Endothelial cell (in vitro differentiated cells): ENCODE data around the gene CDK3. TPM values are rescaled to one million over a fixed set of nuclear protein-coding genes. Genes with fewer than 3 reads are reported as not detected.

Source experiments
- DNase-seq: peaks from one replicate; pipeline ENCODE4 v3.0.0; 2021; ENCODE audit warnings: low spot score
- H3K27ac Mint-ChIP-seq: one replicate; pipeline ENCODE4 v1.8.0; 2021; ENCODE audit warnings: mixed read lengths, inconsistent platforms; ENCODE audit not compliant: unreplicated experiment
- H3K27me3 Mint-ChIP-seq: one replicate; pipeline ENCODE4 v1.8.0; 2021; ENCODE audit warnings: mild to moderate bottlenecking, moderate library complexity, mixed read lengths, inconsistent platforms; ENCODE audit not compliant: unreplicated experiment
- H3K36me3 Mint-ChIP-seq: one replicate; pipeline ENCODE4 v1.8.0; 2021; ENCODE audit warnings: mild to moderate bottlenecking, low read depth, mixed read lengths, inconsistent platforms; ENCODE audit not compliant: unreplicated experiment
- H3K4me1 Mint-ChIP-seq: one replicate; pipeline ENCODE4 v1.8.0; 2021; ENCODE audit warnings: mild to moderate bottlenecking, mixed read lengths, inconsistent platforms; ENCODE audit not compliant: unreplicated experiment
- H3K4me3 Mint-ChIP-seq: one replicate; pipeline ENCODE4 v1.8.0; 2021; ENCODE audit warnings: mild to moderate bottlenecking, mixed read lengths, inconsistent platforms; ENCODE audit not compliant: unreplicated experiment
- H3K9me3 Mint-ChIP-seq: one replicate; pipeline ENCODE4 v1.8.0; 2021; ENCODE audit warnings: mixed read lengths, inconsistent platforms; ENCODE audit not compliant: unreplicated experiment
- CTCF ChIP-seq: fragments of 200-600 bp; sonication (generic); IDR thresholded peaks from one replicate; pipeline ENCODE4 v1.5.0; 2021; ENCODE audit warnings: antibody characterized with exemption; ENCODE audit not compliant: unreplicated experiment
- total RNA-seq: library from RNA; stranded (reverse); fragmentation: NEBNext Ultra II Directional; extraction: Animal tissue kit (Norgen Biotek cat#: 25700); gene quantifications from one replicate; pipeline ENCODE4 v1.2.1, GENCODE V29; 2021; ENCODE audit not compliant: unreplicated experiment

Gene CDK3
- total RNA-seq, 1 donor from 2014 or later = 8.4 TPM

DNA sequence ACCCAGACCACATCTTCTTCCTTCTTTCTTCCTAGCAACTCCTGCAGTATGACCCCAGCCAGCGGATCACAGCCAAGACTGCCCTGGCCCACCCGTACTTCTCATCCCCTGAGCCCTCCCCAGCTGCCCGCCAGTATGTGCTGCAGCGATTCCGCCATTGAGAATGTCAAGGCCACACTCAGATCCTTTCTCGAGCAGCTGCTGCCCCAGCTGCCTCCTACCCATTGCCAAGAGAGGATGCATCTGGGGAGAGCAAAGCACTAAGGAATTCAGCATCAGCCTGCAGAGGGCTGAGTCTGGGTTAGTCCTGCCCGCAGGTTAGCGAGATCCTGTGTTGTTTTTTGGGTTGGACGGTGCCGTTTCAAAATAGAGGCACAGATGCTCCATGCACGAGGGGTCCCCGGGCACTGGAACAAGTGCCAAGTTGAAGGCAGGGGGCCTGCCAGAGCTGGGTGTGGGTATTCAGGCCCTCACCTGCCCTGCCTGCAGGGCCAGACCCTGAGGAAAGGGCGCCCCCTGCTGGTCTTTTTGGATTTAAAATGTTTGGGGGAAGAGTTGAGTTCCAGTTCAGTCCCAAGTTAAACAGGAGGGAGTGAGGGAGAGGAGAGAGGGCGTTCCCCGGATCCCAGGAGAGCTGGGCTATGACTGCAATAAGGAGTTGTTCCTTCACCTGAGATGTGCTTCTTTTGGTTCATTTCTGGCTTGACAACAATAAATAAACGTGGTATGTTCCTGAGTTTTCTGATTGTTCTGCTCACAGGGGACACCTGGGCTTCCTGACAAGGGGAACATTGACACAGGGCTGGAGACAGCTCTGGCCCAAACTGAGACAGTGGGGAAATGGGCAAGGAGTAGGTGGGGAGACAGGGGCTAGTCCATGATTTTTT, 4.9 kb downstream of the CDK3 start:
- H3K4me3 Mint-ChIP-seq = peak overlapping the region; percentile 67
- DNase-seq = peak; percentile 89
- peak; percentile 94 for TF ChIP-seq CTCF
- no peak overlapping the region for H3K27ac Mint-ChIP-seq
- no peaks in the 10 kb centered on the region for H3K9me3 Mint-ChIP-seq
- no peaks in the 10 kb centered on the region for H3K27me3 Mint-ChIP-seq
- H3K36me3 Mint-ChIP-seq = peaks cover 22% of the 10 kb centered on the region
- no peaks in the 10 kb centered on the region for H3K4me1 Mint-ChIP-seq

GRCh38 chr17:76007131-76007849, 6.6 kb downstream of the CDK3 start:
- peaks cover 20% of the 10 kb centered on the region for H3K36me3 Mint-ChIP-seq
- DNase-seq = no peak
- no peak overlapping the region for H3K27ac Mint-ChIP-seq
- no peaks in the 10 kb centered on the region for H3K27me3 Mint-ChIP-seq
- no peak for TF ChIP-seq CTCF
- H3K4me1 Mint-ChIP-seq = no peaks in the 10 kb centered on the region
- H3K4me3 Mint-ChIP-seq = no peak overlapping the region
- H3K9me3 Mint-ChIP-seq = no peaks in the 10 kb centered on the region

- Mint-ChIP-seq H3K4me3 (no peak overlapping the region), H3K27ac (no peak overlapping the region), H3K36me3 (peaks cover 18% of the 10 kb centered on the region), H3K4me1 (no peaks in the 10 kb centered on the region), H3K9me3 (no peaks in the 10 kb centered on the region), H3K27me3 (no peaks in the 10 kb centered on the region)
- TF ChIP-seq CTCF = no peak
- DNase-seq = no peak
Observed at GRCh38 chr17:76007850-76008165, 7.2 kb downstream of the CDK3 start.

GRCh38 chr17:76008208-76008607, 7.6 kb downstream of the CDK3 start:
- no peak for DNase-seq
- Mint-ChIP-seq H3K27ac (no peak overlapping the region), H3K36me3 (peaks cover 17% of the 10 kb centered on the region), H3K9me3 (no peaks in the 10 kb centered on the region), H3K4me3 (no peak overlapping the region), H3K4me1 (no peaks in the 10 kb centered on the region), H3K27me3 (no peaks in the 10 kb centered on the region)
- TF ChIP-seq CTCF = no peak
